ENCODE results near the gene OR2V1. TPM values are rescaled to one million over a fixed set of nuclear protein-coding genes. Genes with fewer than 3 reads are reported as not detected.
"Not testable (repeated sequence)": the region's sequence is repeated elsewhere in the genome, so short reads cannot be mapped to it uniquely, and the experiment has no call there.

Gene OR2V1
- total RNA-seq, 8 experiments from 2014 or later: 0.29 to 0.49 (median 0.33) TPM; not detected in 5

DNA sequence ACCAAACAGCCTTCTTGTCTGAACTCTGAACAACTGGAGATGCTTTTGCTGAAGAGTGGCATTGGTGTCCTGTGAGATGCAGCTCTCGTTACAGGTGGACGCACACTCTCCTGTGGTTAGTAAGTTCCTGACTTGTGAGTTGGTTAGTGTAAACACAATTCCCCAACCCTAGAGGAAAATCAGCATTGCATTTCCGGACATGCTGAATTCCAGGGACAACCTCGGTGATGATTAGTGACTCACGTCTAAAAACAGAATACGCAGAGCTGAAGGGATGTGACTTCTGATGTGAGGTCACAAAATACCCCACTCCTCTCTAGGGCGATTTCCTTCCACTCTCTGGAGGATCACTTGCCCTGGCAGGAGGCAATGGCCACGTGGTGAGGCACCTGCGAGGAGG lies 21.4 kb upstream of the OR2V1 start:
- Histone ChIP-seq H3K4me1 (replicated peaks in 1 of 2) (no peaks in the 10 kb centered on the region), H3K4me3 (no peak overlapping the region), H3K27ac (no peak overlapping the region)
- in situ Hi-C loops (cut with MboI; ENCODE audit: low pct_unique_long_range_greater_than_20kb in 2 of 9, low sequenced_read_pairs in 9 of 9, unreplicated experiment in 9 of 9): no loop called here
- ATAC-seq (replicated peaks in 6 of 8): peak in 1 of 8 experiments; percentile 48
- WGBS, 10 experiments: 25 to 98% (median 64%) methylated on average over 1 to 8 of the region's 9 CpGs; no CpG with 5 or more reads in 4 of the 10 experiments

DNA sequence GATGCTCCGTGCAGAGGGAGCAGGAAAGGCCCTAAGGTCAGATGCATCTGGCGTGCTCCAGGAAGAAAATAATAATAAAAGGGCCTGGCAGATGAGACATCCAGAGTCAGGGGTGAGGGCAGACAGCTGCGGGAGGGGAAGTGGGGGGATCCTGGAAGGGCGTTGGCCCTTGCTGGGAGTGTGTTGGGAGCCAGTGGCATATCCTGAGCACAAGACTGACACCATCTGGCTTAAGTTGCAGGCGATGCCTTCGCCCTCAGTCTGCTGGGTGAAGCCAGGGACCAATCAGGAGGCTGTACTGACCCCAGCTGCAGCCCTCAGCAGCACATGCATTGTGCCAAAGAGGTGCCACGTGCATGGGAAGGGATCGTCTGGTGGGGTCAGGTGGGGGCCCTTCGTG lies 20.2 kb upstream of the OR2V1 start:
- in situ Hi-C loops (cut with MboI; ENCODE audit: low pct_unique_long_range_greater_than_20kb in 2 of 9, low sequenced_read_pairs in 9 of 9, unreplicated experiment in 9 of 9): no loop called here
- peak in 3 of 8 experiments; percentile 43 to 96 (median 66) for ATAC-seq (replicated peaks in 6 of 8)
- H3K4me1 ChIP-seq (replicated peaks in 1 of 2): no peaks in the 10 kb centered on the region
- H3K27ac ChIP-seq: no peak overlapping the region
- H3K4me3 ChIP-seq: no peak overlapping the region
- 13 to 30% (median 20%) methylated on average over 1 to 3 of the region's 9 CpGs; no CpG with 5 or more reads in 7 of the 10 experiments for WGBS, 10 experiments

DNA sequence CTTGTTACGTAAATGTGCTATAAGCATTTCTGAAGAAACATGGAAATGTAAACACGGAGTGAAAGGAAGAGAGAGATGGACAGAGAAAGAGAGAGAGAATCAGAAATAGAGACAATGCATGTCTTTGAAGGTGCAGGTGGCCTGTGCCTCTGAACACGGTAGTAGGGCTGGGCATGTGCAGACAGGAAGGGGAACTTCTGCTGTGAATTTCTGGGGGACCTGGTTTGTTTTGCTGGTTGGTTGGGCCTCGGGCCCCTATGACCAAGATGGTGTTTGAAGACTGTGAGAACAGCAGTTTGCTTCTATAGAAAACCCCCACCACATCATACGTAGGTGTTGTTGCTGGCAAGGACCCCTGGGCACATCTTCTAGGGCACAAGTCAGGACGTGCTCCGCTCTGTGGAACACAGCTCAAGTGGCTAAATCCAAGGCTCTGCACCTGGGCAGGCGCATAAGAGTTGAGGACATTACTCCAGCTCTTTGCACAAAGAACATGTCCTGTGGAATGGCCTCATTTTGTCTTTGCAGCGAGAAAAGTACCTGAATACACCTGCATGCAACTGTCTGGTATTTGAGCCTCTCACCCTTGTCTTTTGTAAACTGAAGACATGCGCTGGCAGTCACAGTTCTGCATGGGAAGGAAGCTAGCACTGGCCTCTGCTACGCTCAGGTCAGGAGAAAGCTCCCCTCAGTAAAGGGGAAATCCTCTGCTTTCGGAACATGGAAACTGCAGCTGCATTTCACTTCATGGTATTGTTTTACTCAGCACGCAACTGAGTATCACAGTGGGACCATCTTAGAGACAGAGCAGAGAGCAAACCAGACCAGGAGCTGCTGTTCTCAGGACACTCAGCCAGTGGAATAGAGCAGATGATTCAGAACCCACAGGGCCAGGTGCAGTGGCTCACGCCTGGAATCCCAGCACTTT lies 19.1 kb upstream of the OR2V1 start:
- ATAC-seq (replicated peaks in 6 of 8): no peak
- H3K4me3 ChIP-seq: no peak overlapping the region
- H3K27ac ChIP-seq: no peak overlapping the region
- H3K4me1 ChIP-seq (replicated peaks in 1 of 2): no peaks in the 10 kb centered on the region
- in situ Hi-C loops (cut with MboI; ENCODE audit: low pct_unique_long_range_greater_than_20kb in 2 of 9, low sequenced_read_pairs in 9 of 9, unreplicated experiment in 9 of 9): no loop called here
- WGBS, 10 experiments: 42 to 83% (median 66%) methylated on average over 1 to 8 of the region's 14 CpGs; no CpG with 5 or more reads in 1 of the 10 experiments

DNA sequence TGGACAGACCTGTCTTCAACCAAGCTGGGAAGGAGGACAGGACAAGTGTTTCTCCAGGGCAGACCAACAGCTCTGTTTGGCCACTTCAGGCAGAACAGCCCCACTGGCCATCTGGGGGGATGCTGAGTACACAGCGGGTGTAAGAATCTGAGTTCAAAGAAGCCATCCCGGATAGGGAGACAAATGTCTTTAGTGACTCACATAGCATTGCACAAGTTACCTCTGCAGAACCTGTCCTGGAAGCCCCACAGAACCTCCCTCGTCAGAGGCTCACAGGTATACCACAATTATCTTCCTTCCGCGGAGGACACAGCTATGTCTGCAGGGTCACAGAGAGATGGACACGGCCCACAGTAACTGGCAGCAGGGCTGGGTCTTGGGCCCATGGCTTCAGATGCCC lies 18.4 kb upstream of the OR2V1 start:
- ATAC-seq (replicated peaks in 6 of 8): no peak
- Histone ChIP-seq H3K4me1 (replicated peaks in 1 of 2) (no peaks in the 10 kb centered on the region), H3K27ac (no peak overlapping the region), H3K4me3 (no peak overlapping the region)
- in situ Hi-C loops (cut with MboI; ENCODE audit: low pct_unique_long_range_greater_than_20kb in 2 of 9, low sequenced_read_pairs in 9 of 9, unreplicated experiment in 9 of 9): no loop called here
- 30 to 100% (median 72%) methylated on average over 2 to 6 of the region's 6 CpGs; no CpG with 5 or more reads in 2 of the 10 experiments for WGBS, 10 experiments

DNA sequence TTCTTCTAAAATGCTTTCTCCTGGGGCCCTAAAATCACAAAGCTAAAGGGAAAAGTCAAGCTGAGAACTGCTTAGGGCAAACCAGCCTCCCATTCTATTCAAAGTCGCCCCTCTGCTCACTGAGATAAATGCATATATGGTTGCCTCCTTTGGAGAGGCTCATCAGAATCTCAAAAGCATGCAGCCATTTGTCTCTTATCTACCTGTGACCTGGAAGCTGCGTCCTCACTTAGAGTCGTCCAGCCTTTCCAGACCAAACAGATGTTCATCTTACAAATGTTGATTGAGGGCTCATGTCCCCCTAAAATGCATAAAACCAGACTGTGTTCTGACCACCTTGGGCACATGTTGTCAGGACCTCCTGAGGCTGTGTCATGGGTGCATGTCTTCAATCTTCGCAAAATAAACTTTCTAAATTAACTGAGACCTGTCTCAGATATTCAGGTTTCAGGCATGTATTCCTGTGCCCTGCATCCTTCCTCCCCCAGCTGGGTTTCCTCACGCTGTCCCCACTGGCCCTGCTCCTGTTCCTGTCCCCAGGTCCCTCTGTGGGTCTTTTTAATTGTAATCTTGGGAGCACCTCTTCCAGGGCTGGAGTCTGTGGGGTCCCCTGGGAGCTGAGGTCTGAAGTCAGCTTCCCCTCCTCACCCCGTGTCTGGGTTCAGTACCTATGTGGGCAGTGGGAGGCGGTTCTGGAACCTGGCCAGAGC lies 16.1 kb upstream of the OR2V1 start, which contains the start of gene OR2V2:
TSS of gene OR2V2 (plus strand) at position 660 of the 710 bp plus-strand sequence. CDS start 7,357 bp downstream, outside the sequence.
- in situ Hi-C loops (cut with MboI; ENCODE audit: low pct_unique_long_range_greater_than_20kb in 2 of 9, low sequenced_read_pairs in 9 of 9, unreplicated experiment in 9 of 9); H3K27ac ChIP-seq; ATAC-seq (replicated peaks in 6 of 8); H3K4me3 ChIP-seq; H3K4me1 ChIP-seq (replicated peaks in 1 of 2): not testable (repeated sequence)
- 0 to 66% (median 27%) methylated on average over 1 to 3 of the region's 7 CpGs; no CpG with 5 or more reads in 4 of the 10 experiments for WGBS, 10 experiments

DNA sequence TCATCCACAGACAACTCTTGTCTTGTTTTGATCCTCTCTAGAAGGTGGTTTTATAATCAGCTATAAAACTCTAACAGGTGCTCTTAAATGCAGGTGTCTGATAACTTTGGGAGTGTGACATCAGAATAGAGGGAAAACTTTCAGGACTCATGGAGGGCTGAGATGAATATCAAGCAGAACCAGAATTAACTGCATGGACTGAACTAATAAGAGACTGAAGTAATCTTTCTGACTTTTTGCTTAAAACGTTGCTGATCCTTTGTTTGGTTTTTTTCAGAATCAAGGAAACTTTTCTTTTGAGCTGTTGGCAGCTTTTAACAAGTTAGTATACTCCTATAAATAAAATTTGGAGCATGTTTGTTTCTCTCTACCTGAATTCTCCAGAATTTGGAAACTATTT lies 14.2 kb upstream of the OR2V1 start:
- ATAC-seq (replicated peaks in 6 of 8): no peak
- no peak overlapping the region for H3K27ac ChIP-seq
- H3K4me3 ChIP-seq: no peak overlapping the region
- WGBS, 10 experiments: 0 to 40% (median 11%) methylated on average over 1 of the region's 1 CpG; no CpG with 5 or more reads in 1 of the 10 experiments
- in situ Hi-C loops (cut with MboI; ENCODE audit: low pct_unique_long_range_greater_than_20kb in 2 of 9, low sequenced_read_pairs in 9 of 9, unreplicated experiment in 9 of 9): no loop called here
- H3K4me1 ChIP-seq (replicated peaks in 1 of 2): no peaks in the 10 kb centered on the region

DNA sequence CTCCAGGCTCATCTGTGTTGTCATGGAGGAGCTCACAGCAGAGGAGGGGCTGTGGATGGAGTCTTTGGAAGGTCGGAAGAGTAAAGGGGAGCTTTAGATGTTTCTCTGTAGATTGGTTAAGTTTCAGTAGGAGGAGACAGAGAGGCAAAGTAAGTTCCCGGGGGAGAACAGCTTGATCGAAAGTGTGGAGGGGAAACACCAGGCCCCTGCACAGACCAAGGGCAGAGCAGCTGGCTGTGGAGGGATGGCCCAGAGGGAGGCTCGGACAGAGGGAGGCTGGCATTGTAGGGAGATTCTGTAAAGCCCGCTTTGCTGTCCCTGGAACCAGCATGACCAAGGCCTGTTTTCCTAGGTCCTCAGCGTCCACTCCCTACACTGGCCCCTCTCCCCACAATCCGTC lies 11.1 kb upstream of the OR2V1 start:
- in situ Hi-C loops (cut with MboI; ENCODE audit: low pct_unique_long_range_greater_than_20kb in 2 of 9, low sequenced_read_pairs in 9 of 9, unreplicated experiment in 9 of 9): no loop called here
- Histone ChIP-seq H3K27ac (no peak overlapping the region), H3K4me1 (replicated peaks in 1 of 2) (no peaks in the 10 kb centered on the region), H3K4me3 (no peak overlapping the region)
- 53 to 66% methylated on average over 3 to 5 of the region's 7 CpGs; no CpG with 5 or more reads in 8 of the 10 experiments for WGBS, 10 experiments
- no peak for ATAC-seq (replicated peaks in 6 of 8)

DNA sequence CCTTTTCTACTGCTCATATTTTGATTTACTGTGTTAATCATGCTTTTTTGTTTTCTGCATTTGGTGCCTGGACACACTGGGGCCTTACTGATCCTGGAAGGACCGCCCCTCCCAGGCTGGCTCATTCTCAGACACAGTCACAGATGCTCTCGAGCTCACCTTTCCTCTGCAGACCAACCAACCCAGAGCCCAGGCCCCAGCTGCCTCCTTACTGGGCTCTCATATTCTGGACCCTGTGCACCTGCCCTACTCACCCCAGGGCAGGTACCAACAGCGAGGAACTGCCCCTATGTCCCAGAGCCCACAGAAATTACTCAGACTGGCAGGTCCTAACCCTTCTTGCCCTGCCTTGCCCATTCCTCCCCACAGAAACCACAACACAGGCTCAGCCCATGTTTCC lies 9.8 kb upstream of the OR2V1 start:
- no peaks in the 10 kb centered on the region for H3K4me1 ChIP-seq (replicated peaks in 1 of 2)

DNA sequence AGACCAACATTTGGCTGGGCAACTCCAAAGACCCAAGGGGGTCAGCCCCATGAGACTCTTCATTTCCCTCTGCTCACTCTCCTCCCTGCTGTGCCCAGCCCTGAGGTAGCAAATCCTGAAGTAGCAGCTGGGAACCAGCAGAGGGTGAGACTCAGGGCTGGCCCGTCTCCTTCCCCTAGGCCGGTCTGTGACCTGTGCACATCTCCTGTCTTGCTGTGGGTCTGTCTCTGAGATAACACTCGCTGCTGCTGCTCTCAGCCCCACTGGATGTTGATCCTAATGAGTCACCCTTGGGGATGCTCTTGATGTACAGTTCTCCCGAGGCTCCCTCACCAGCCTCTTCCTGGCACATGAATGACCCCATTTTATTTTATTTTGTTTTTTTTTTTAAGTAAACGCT lies 7.3 kb upstream of the OR2V1 start:
- Histone ChIP-seq H3K4me1 (replicated peaks in 1 of 2) (no peaks in the 10 kb centered on the region), H3K4me3 (no peak overlapping the region), H3K27ac (no peak overlapping the region)
- ATAC-seq (replicated peaks in 6 of 8): peak in 1 of 8 experiments; percentile 43
- 0 to 85% (median 30%) methylated on average over 1 to 5 of the region's 5 CpGs; no CpG with 5 or more reads in 1 of the 10 experiments for WGBS, 10 experiments
- in situ Hi-C loops (cut with MboI; ENCODE audit: low pct_unique_long_range_greater_than_20kb in 2 of 9, low sequenced_read_pairs in 9 of 9, unreplicated experiment in 9 of 9): no loop called here

More for the DNA sequence above, 9.8 kb upstream of the OR2V1 start:
- ATAC-seq (replicated peaks in 6 of 8): no peak
- WGBS, 10 experiments: 17% methylated on average over 1 of the region's 3 CpGs; no CpG with 5 or more reads in 9 of the 10 experiments
- H3K4me3 ChIP-seq: no peak overlapping the region
- H3K27ac ChIP-seq: no peak overlapping the region
- in situ Hi-C loops (cut with MboI; ENCODE audit: low pct_unique_long_range_greater_than_20kb in 2 of 9, low sequenced_read_pairs in 9 of 9, unreplicated experiment in 9 of 9): no loop called here

DNA sequence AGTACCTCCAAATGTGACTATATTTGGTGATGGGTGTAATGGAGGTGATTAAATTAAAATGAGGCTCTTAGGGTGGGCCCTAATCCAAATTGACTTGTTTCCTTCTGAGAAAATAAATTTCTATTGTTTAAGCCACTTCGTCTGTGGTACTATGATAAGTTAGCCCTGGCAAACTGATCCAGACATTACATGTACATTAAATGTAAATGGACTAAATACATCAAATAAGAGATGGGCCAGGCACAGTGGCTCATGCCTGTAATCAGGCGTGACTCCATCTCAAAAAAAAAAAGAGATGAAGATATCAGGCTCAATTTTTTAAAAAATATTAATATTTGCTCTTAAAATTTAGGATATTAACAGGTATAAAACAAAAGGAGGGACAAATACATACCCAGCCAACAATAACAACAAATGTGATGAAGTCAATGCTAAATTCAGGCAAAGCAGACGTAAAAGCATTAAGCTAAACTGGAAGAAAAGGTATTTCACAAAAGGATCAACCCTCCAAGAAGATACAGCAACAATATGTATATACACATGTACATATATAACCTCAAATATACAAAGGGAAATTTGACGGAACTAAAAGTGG lies 5.5 kb upstream of the OR2V1 start:
- no peak for ATAC-seq (replicated peaks in 6 of 8)
- no peak overlapping the region for H3K27ac ChIP-seq
- 38 to 100% (median 67%) methylated on average over 1 to 4 of the region's 4 CpGs for whole genome bisulfite sequencing, 10 experiments

DNA sequence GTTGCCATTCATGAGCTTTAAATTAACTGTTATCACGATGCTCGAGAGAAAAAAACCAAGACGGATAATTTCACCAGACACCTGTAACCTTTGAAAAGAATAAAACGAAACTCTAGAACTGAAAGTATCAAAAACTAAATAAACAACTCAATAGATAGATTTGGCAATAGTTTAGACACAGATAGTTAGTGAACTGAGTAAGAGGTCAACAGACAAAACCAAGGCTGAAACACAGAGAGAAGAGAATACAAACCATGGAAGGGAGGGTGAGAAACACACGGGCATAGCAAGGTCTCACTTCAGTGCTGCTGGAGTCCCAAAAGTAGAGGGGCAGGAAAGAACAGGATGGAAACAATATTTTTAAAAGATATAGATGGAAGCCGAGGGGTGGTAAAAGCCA lies 3.3 kb upstream of the OR2V1 start:
- in situ Hi-C loops (cut with MboI; ENCODE audit: low pct_unique_long_range_greater_than_20kb in 2 of 9, low sequenced_read_pairs in 9 of 9, unreplicated experiment in 9 of 9): no loop called here
- Histone ChIP-seq H3K4me1 (replicated peaks in 1 of 2) (no peaks in the 10 kb centered on the region), H3K4me3 (no peak overlapping the region), H3K27ac (no peak overlapping the region)
- ATAC-seq (replicated peaks in 6 of 8): no peak
- WGBS, 10 experiments: 44 to 86% (median 76%) methylated on average over 2 to 6 of the region's 6 CpGs

More for the DNA sequence above, 5.5 kb upstream of the OR2V1 start:
- H3K4me3 ChIP-seq: no peak overlapping the region
- in situ Hi-C loops (cut with MboI; ENCODE audit: low pct_unique_long_range_greater_than_20kb in 2 of 9, low sequenced_read_pairs in 9 of 9, unreplicated experiment in 9 of 9): no loop called here
- H3K4me1 ChIP-seq (replicated peaks in 1 of 2): no peaks in the 10 kb centered on the region

DNA sequence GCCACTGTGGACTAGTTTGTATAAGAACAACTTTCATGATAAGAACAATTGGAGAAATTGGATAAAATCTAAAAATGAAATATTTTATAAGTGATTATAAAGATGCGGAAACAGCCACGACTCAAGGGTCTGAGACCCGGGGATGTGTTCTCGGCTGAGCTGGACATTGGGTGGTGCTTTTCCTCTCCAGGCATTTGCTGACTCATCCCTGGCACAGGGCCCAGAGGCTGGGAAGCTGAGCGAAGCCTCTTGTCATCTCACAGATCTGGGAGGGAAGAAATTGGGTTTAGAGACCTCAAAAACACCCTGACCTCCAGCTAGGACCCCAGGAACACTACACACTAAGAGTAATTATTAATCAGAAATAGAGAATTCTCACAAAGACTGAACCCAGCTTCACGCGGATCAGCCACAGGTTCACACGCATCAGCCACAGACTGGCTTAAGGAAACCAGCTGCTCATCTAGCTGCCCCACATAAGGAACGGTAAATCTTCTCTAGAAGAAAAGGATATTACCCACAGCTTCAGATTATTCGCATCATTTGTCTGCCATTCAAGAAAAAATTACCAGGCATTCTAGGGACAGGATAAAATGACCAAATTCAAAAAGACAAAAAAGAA lies 2.8 kb upstream of the OR2V1 start:
- no peak overlapping the region for H3K27ac ChIP-seq
- peak in 2 of 8 experiments; percentile 98 for ATAC-seq (replicated peaks in 6 of 8)
- WGBS, 10 experiments: 13 to 92% (median 76%) methylated on average over 1 to 6 of the region's 10 CpGs; no CpG with 5 or more reads in 1 of the 10 experiments
- in situ Hi-C loops (cut with MboI; ENCODE audit: low pct_unique_long_range_greater_than_20kb in 2 of 9, low sequenced_read_pairs in 9 of 9, unreplicated experiment in 9 of 9): no loop called here
- no peak overlapping the region for H3K4me3 ChIP-seq
- H3K4me1 ChIP-seq (replicated peaks in 1 of 2): no peaks in the 10 kb centered on the region

All from motor neuron (in vitro differentiated cells).